OCI-LY1 (cell line): ENCODE results near the gene ASPSCR1.

Experiments used
- H2AFZ ChIP-seq: fragments of 200-600 bp; sonication (generic), shearing (Covaris generic); 2 replicates; pipeline ENCODE4 v1.6.0; 2014; ENCODE audit warnings: antibody characterized with exemption, mild to moderate bottlenecking, low read length
- H3F3A ChIP-seq: fragments of 200-600 bp; sonication (generic), shearing (Covaris generic); 2 replicates; pipeline ENCODE4 v1.6.0; 2014; ENCODE audit warnings: mild to moderate bottlenecking, antibody characterized with exemption, low read length, moderate library complexity; ENCODE audit not compliant: insufficient read depth
- H3K27ac ChIP-seq: fragments of 200-600 bp; sonication (generic); 2 replicates; pipeline ENCODE4 v1.5.1; 2014; ENCODE audit warnings: low read length, mixed run types, mild to moderate bottlenecking, low read depth; ENCODE audit not compliant: poor library complexity, severe bottlenecking
- H3K27me3 ChIP-seq: fragments of 200-600 bp; sonication (generic); 2 replicates; pipeline ENCODE4 v1.6.0; 2014; ENCODE audit warnings: antibody characterized with exemption, mild to moderate bottlenecking, low read length, moderate library complexity; ENCODE audit not compliant: insufficient read depth
- H3K36me3 ChIP-seq: fragments of 200-600 bp; sonication (generic); 2 replicates; pipeline ENCODE4 v1.6.1; 2014; ENCODE audit warnings: mild to moderate bottlenecking, antibody characterized with exemption, low read length, moderate library complexity, mixed read lengths; ENCODE audit not compliant: insufficient read depth
- H3K4me1 ChIP-seq: fragments of 200-600 bp; sonication (generic); 2 replicates; pipeline ENCODE4 v1.5.1; 2014; ENCODE audit warnings: mild to moderate bottlenecking, low read length, moderate library complexity; ENCODE audit not compliant: insufficient read depth, severe bottlenecking
- H3K4me2 ChIP-seq: fragments of 200-600 bp; sonication (generic), shearing (Covaris generic); 2 replicates; pipeline ENCODE4 v1.6.1; 2014; ENCODE audit warnings: low read length
- H3K4me3 ChIP-seq: fragments of 200-600 bp; sonication (generic); 2 replicates; pipeline ENCODE4 v1.5.1; 2014; ENCODE audit warnings: low read length, low read depth, mild to moderate bottlenecking, mixed read lengths; ENCODE audit not compliant: poor library complexity, severe bottlenecking
- H3K79me2 ChIP-seq: fragments of 200-600 bp; shearing (Covaris generic); 2 replicates; pipeline ENCODE4 v1.6.1; 2016; ENCODE audit warnings: mixed run types, low read length, mixed read lengths; ENCODE audit not compliant: insufficient read depth
- H3K9ac ChIP-seq: fragments of 200-600 bp; sonication (generic), shearing (Covaris generic); 2 replicates; pipeline ENCODE4 v1.6.1; 2014; ENCODE audit warnings: mild to moderate bottlenecking, low read length, mixed read lengths
- H3K9me2 ChIP-seq: fragments of 200-600 bp; sonication (generic), shearing (Covaris generic); 2 replicates; pipeline ENCODE4 v1.6.1; 2014; ENCODE audit warnings: low read depth, mild to moderate bottlenecking, low read length, mixed read lengths
- H3K9me3 ChIP-seq: fragments of 200-600 bp; shearing (Covaris generic); 2 replicates; pipeline ENCODE4 v1.6.1; 2014; ENCODE audit warnings: low read length, mixed read lengths
- H4K20me1 ChIP-seq: fragments of 200-600 bp; sonication (generic), shearing (Covaris generic); 2 replicates; pipeline ENCODE4 v1.6.0; 2016; ENCODE audit warnings: mild to moderate bottlenecking, low read length; ENCODE audit not compliant: insufficient read depth
- CTCF ChIP-seq: fragments of 200-600 bp; sonication (generic), shearing (Covaris generic); IDR thresholded peaks from 2 replicates; pipeline ENCODE4 v1.5.1; 2017; ENCODE audit warnings: mild to moderate bottlenecking, antibody characterized with exemption, low read length, moderate library complexity, mixed read lengths
- EZH2 ChIP-seq: fragments of 200-600 bp; sonication (generic), shearing (Covaris generic); IDR thresholded peaks from 2 replicates; pipeline ENCODE4 v1.8.0; 2017; ENCODE audit warnings: borderline replicate concordance, mixed run types, mild to moderate bottlenecking, antibody characterized with exemption, low read length, moderate library complexity, mixed read lengths

Gene ASPSCR1

GRCh38 chr17:82031303-82031884 lies 54.0 kb downstream of the ASPSCR1 start, which contains the start of gene RAC3:
RAC3 (plus strand) TSS chr17:82031678; CDS start chr17:82031762, 84 bp downstream.
- no peak for TF ChIP-seq CTCF

GRCh38 chr17:82031885-82032627 lies 54.6 kb downstream of the ASPSCR1 start:
- H3K4me1 ChIP-seq = peaks cover 34% of the 10 kb centered on the region
- no peaks in the 10 kb centered on the region for H3K79me2 ChIP-seq
- peak overlapping the region; percentile 35; the same call in 1 of the 2 replicates for H3K9ac ChIP-seq
- no peaks in the 10 kb centered on the region; the same call in 1 of the 2 replicates for H3F3A ChIP-seq
- H3K9me3 ChIP-seq = no peaks in the 10 kb centered on the region
- H3K27ac ChIP-seq = no peak overlapping the region
- H4K20me1 ChIP-seq = no peaks in the 10 kb centered on the region
- H3K4me3 ChIP-seq = peak overlapping the region; percentile 50
- no peak overlapping the region for H2AFZ ChIP-seq
- peaks cover 10% of the 10 kb centered on the region; the same call in 1 of the 2 replicates for H3K36me3 ChIP-seq
- no peak for TF ChIP-seq EZH2
- no peaks in the 10 kb centered on the region for H3K9me2 ChIP-seq
- peak overlapping the region; percentile 47 for H3K4me2 ChIP-seq
- no peaks in the 10 kb centered on the region for H3K27me3 ChIP-seq

More at GRCh38 chr17:82031303-82031884, 54.0 kb downstream of the ASPSCR1 start, which contains the start of gene RAC3:
- no peaks in the 10 kb centered on the region for H3K79me2 ChIP-seq
- H3K36me3 ChIP-seq = peaks cover 7% of the 10 kb centered on the region; the same call in 1 of the 2 replicates
- no peaks in the 10 kb centered on the region for H3K9me3 ChIP-seq
- peak within 1 kb of the TSS; percentile 73 for H3K9ac ChIP-seq
- no peaks in the 10 kb centered on the region for H4K20me1 ChIP-seq
- H3F3A ChIP-seq = no peaks in the 10 kb centered on the region; the same call in 1 of the 2 replicates
- H3K4me3 ChIP-seq = peak within 1 kb of the TSS; percentile 73
- H3K4me2 ChIP-seq = peak within 1 kb of the TSS; percentile 72
- H3K27me3 ChIP-seq = no peaks in the 10 kb centered on the region
- H3K9me2 ChIP-seq = no peaks in the 10 kb centered on the region
- no peak within 1 kb of the TSS for H2AFZ ChIP-seq
- no peak within 1 kb of the TSS for H3K27ac ChIP-seq
- peaks cover 28% of the 10 kb centered on the region for H3K4me1 ChIP-seq

GRCh38 chr17:82033359-82034085 lies 56.1 kb downstream of the ASPSCR1 start:
- no peaks in the 10 kb centered on the region; the same call in 1 of the 2 replicates for H3F3A ChIP-seq

More at GRCh38 chr17:82033359-82034085, 56.1 kb downstream of the ASPSCR1 start:
- no peaks in the 10 kb centered on the region for H3K9me3 ChIP-seq
- H3K36me3 ChIP-seq = peaks cover 10% of the 10 kb centered on the region; the same call in 1 of the 2 replicates
- H3K4me1 ChIP-seq = peaks cover 39% of the 10 kb centered on the region
- H4K20me1 ChIP-seq = no peaks in the 10 kb centered on the region
- H3K9ac ChIP-seq = no peak overlapping the region
- no peaks in the 10 kb centered on the region for H3K9me2 ChIP-seq
- no peak for TF ChIP-seq CTCF
- no peak for TF ChIP-seq EZH2
- H3K79me2 ChIP-seq = no peaks in the 10 kb centered on the region
- no peaks in the 10 kb centered on the region for H3K27me3 ChIP-seq
- no peak overlapping the region for H3K4me3 ChIP-seq
- H3K27ac ChIP-seq = no peak overlapping the region
- H3K4me2 ChIP-seq = no peak overlapping the region
- no peak overlapping the region for H2AFZ ChIP-seq
